GM12801 (cell line): ENCODE measurements around the gene ZBTB21.

ENCODE experiments used
- TF ChIP-seq, protein P1 (sequence below): IDR thresholded peaks from one replicate; pipeline ENCODE4 v1.5.1; 2011; ENCODE audit warnings: control low read depth; ENCODE audit not compliant: insufficient read length; ENCODE audit errors: extremely low read depth

The ZBTB21 gene

DNA sequence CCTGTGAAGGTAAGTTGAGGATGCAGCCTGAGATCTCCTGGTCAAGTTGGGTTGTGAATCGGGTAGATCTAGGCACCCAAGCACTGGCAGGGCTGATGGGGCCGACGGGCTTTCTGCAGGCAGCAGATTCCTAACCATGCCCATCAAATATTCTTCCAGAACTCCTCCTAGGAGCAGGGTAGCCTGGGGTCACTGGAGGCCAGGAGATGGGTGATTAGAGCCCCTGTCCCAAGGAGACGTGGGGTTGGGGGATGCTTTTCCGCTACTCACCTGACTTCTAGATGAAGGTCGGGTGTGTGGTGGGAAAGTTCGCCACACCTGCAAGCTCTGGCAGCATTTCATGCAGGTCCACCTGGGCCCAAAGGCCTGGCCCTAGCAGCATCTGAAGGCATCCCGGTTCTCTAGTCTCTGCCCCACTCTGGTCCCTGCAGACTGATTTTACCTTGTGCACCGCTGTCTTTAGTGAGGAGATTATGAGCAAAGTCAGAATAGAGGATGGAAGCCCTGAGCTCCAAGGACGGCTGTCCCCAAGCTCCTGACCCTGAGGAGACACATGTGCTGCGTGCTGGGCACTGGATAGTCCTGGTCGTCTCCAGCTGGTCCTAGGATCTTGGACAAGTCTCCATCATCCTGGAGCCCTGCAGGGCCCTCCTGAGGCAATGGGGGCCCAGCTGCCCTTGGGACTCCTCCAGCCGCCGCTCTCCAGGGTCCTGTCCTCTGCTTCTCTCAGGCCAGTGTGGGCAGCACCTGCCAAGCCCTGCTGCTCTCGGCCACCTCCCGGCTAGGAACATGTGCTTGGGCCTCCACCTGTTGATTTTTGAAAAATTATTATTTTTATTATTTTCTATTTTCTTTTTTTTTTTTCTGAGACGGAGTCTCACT is 34.5 kb downstream of the ZBTB21 start:
- TF ChIP-seq, protein P1, sequence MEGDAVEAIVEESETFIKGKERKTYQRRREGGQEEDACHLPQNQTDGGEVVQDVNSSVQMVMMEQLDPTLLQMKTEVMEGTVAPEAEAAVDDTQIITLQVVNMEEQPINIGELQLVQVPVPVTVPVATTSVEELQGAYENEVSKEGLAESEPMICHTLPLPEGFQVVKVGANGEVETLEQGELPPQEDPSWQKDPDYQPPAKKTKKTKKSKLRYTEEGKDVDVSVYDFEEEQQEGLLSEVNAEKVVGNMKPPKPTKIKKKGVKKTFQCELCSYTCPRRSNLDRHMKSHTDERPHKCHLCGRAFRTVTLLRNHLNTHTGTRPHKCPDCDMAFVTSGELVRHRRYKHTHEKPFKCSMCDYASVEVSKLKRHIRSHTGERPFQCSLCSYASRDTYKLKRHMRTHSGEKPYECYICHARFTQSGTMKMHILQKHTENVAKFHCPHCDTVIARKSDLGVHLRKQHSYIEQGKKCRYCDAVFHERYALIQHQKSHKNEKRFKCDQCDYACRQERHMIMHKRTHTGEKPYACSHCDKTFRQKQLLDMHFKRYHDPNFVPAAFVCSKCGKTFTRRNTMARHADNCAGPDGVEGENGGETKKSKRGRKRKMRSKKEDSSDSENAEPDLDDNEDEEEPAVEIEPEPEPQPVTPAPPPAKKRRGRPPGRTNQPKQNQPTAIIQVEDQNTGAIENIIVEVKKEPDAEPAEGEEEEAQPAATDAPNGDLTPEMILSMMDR, result no peak

DNA sequence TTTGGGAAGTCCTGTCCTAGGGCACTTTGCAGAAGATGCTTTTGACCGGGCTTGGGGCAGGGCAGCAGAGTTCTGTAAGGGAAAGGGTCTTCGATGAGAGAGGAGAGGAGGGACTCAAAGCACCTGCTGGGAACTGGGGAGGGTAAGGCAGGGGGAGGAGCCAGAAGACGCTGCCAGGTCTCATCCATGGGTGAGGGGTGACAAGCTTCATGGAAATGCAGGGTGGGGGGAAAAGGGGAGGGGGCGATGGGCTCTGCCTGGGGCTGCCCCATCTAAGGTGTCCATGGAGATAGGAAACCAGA is 35.5 kb downstream of the ZBTB21 start:
- TF ChIP-seq, protein P1, result no peak

DNA sequence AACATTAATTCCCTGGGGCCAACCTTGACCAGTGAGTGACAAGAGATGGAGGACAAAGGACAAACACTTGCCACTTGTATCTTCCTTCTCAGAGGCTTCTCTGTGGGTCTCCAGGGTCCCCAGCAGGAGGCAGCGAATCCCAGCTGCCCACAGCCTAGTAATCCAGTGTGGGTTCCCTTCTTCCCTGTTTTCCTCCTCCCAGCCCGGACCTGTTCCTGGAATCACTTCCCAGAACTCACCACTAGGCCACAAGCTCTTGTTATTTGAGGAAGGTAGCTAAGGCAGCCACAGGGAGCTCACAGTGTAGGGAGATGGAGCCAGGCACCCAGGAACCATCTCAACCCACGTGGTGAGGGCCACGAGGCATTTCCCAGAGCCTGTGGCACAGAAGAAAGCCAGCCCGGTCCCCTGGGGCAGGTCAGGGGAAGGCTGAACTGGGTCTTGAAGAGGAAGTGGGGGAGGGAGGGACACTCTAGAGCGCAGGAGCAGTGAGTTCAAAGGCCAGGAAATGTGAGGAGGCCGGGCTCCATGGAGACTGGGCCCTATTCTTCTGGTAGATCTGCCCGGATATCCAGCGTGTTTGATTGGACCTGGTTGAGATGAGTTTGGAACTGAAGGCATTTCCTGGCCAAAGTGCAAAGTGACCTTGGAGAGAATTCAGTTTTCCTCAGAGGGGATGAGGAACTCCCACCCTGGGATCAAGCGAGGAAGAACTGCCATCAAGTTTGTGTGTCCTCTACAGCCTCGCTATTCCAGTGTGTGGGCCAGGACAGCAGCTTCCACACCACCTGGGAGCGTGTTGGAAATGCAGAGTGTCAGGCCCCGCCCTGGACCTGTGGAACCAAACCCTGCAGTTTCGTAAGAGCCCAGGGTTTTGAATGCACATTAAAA is 36.1 kb downstream of the ZBTB21 start:
- TF ChIP-seq, protein P1, result no peak

DNA sequence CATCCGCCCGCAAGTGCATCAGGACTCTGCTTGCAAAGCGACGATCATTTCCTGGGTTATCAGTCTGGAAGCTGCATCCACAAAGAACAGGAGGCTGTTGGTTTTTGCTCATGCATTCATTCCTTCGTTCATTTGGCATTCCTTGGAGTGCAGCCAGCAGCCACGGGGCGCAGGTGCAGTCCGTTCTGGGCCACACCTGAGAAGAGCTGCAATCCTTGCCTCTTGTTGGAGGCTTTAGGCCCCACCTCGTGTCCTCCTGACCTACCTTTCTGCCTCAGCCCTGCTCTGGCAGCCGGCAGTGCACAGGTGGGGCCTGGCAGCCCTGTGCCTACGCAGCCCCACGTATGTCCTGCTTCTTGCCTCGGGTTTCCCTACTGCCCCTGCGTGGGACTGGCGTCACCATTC is 36.7 kb downstream of the ZBTB21 start:
- TF ChIP-seq, protein P1, result no peak

DNA sequence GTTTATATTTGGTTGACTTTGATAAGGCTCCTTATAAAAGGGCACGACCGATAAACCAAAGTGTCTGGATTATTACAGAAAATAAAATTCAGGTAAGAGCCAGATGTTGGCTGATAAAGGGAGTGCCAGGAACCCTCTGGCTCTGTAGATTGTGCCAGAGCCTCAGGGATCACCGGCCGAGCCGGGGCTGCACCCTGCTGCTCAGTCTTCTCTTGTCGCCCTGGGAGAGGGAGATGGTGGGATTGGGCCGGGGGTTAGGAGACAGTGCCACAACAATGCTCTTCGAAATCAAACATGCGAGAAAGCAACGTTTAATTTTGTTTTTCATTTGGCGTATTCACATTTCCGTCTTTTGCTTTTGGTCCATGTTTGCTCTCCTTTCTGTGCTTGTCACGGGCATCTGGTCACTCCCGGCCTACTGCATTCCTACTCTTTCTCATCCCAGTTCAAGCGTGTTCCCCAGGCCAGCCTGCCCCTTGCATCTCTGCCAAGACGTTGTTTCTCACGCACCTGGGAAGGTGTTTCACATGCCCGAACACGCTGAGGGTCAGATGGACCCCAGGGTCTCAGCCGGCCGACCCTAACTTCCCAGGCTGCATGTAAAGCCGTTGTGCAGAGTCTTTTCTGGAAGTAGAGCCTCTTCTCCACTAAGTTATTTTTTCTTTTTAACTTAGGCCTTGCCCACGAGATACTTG is 37.5 kb downstream of the ZBTB21 start:
- TF ChIP-seq, protein P1, result no peak

DNA sequence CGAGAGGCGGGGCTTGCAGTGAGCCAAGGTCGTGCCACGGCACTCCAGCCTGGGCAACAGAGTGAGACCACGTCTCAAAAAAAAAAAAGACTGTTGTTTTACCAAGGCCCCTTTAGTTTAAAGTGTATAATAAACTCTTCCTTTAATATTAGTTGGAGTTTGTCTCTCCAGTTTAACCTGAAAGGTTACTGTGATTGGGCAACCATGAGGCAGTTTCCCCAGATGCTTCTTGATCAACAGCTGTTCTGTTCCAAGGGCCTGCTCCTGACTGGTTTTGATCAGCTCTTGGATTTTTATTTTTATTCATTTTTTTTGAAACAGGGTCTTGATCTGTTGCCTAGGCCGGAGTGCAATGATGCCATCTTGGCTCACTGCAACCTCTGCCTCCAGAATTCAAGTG is 38.3 kb downstream of the ZBTB21 start:
- TF ChIP-seq, protein P1, result no peak
